ENCODE results near the gene IHH. TPM values are rescaled to one million over a fixed set of nuclear protein-coding genes. Genes with fewer than 3 reads are reported as not detected.

The IHH gene
- total RNA-seq, 2 experiments from 2014 or later = not detected

DNA sequence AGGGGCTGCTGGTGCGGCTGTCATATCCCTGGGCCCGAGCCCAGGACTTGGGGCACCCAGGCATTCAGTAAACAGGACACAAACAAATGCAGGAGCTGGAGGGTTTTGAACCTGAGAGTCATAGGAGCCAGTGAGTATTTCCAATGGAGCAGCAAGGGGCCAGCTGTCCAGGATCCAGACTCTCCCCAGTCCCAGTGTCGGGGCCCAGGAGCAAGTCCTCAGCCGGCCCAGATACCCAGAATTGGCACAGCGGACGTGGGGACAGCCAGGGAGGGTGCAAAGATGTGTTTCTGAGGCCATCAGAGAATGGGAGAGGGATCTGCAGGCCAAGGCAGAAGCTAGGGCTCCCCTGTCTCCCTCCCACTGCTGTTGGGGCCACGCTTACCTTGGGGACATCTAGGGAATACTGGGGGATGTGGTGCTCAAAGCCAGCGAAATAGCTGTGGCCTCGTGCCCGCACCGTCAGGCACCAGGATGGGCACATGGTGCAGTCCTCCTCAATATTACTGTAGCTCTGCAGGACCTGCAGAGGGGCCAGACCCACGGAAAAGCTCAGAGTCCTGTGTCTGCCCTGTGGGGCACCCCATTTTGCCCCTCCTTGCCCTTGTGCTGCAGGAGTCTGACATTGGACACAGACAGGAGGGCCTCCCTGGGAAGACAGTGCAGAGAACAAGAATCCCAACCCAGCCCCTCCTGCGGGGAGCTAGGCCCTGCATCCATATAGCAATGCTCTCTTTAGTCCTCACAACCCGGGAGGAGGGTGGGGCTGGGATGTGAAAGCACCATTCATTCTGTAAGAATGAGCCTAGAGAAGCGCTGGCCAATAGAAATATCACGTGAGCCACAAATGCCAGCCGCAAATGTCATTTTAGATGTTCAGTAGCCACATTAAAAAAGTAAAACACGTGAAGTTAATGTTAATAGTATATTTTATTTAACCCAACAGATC lies 34.8 kb downstream of the IHH start:
- Histone ChIP-seq H3K9me3 (ENCODE audit: control insufficient read depth in 1 of 2, insufficient read depth in 1 of 2, low read length in 2 of 2) (no peaks in the 10 kb centered on the region), H3K4me1 (ENCODE audit: insufficient read depth, low read length) (no peaks in the 10 kb centered on the region), H3K4me3 (ENCODE audit: low read length) (no peak overlapping the region), H3K36me3 (ENCODE audit: insufficient read depth, low read length) (no peaks in the 10 kb centered on the region), H3K27me3 (ENCODE audit: control insufficient read depth in 1 of 2, insufficient read depth in 2 of 2, low read length in 2 of 2) (peaks cover 0 to 3% of the 10 kb centered on the region in 2 experiments), H3K27ac (ENCODE audit: low read depth in 1 of 2, low read length in 2 of 2) (no peak overlapping the region)
- no peaks in the 10 kb centered on the region for H3K36me3 Mint-ChIP-seq (ENCODE audit: low read depth)
- H3K27me3 Mint-ChIP-seq = peaks cover 23% of the 10 kb centered on the region
- intact Hi-C loops (cut with DNase I, micrococcal nuclease) = no loop called here
- no peak for DNase-seq
- H3K4me3 Mint-ChIP-seq = no peak overlapping the region
- ChIA-PET POLR2A (no interaction called here), CTCF (interaction anchor here (1.5 kb wide), 1 partner anchor 30 kb away, joined by 4 read pairs; no protein-coding TSS in a partner anchor)
- TF ChIP-seq, protein P1, sequence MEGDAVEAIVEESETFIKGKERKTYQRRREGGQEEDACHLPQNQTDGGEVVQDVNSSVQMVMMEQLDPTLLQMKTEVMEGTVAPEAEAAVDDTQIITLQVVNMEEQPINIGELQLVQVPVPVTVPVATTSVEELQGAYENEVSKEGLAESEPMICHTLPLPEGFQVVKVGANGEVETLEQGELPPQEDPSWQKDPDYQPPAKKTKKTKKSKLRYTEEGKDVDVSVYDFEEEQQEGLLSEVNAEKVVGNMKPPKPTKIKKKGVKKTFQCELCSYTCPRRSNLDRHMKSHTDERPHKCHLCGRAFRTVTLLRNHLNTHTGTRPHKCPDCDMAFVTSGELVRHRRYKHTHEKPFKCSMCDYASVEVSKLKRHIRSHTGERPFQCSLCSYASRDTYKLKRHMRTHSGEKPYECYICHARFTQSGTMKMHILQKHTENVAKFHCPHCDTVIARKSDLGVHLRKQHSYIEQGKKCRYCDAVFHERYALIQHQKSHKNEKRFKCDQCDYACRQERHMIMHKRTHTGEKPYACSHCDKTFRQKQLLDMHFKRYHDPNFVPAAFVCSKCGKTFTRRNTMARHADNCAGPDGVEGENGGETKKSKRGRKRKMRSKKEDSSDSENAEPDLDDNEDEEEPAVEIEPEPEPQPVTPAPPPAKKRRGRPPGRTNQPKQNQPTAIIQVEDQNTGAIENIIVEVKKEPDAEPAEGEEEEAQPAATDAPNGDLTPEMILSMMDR (IDR thresholded peaks at IDR 0.05) = no peak
- H3K27ac Mint-ChIP-seq = no peak overlapping the region
- H3K9me3 Mint-ChIP-seq = no peaks in the 10 kb centered on the region
- no peak for ATAC-seq (ENCODE audit: poor library complexity)
- H3K4me1 Mint-ChIP-seq (ENCODE audit: low read depth) = no peaks in the 10 kb centered on the region

DNA sequence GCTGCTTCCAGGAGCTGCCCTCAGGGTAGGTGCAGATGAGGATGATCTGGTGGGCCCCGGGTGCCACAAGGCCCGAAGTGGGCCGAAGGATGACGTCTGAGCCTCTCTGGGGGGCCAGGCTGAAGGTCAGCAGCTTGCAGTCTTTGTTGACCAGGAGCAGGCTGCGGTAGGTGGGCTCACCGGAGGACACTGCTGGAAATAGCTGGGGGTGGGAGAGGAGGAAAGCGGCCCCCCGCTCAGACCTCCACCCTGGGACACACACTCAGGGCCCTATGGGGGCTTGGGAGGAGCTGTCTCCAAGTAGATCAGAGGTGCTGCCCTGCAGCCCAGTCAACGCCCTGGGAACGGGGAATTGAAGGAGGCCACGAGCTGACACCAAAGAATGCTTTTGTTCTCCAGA lies 36.7 kb downstream of the IHH start:
- intact Hi-C loops (cut with DNase I, micrococcal nuclease) = no loop called here
- Histone ChIP-seq H3K36me3 (ENCODE audit: insufficient read depth, low read length) (no peaks in the 10 kb centered on the region), H3K27me3 (ENCODE audit: control insufficient read depth in 1 of 2, insufficient read depth in 2 of 2, low read length in 2 of 2) (no peaks in the 10 kb centered on the region), H3K9me3 (ENCODE audit: control insufficient read depth in 1 of 2, insufficient read depth in 1 of 2, low read length in 2 of 2) (no peaks in the 10 kb centered on the region), H3K4me1 (ENCODE audit: insufficient read depth, low read length) (no peaks in the 10 kb centered on the region), H3K27ac (ENCODE audit: low read depth in 1 of 2, low read length in 2 of 2) (no peak overlapping the region), H3K4me3 (ENCODE audit: low read length) (no peak overlapping the region)
- no peaks in the 10 kb centered on the region for H3K4me1 Mint-ChIP-seq (ENCODE audit: low read depth)
- DNase-seq = no peak
- H3K36me3 Mint-ChIP-seq (ENCODE audit: low read depth) = no peaks in the 10 kb centered on the region
- TF ChIP-seq, protein P1 (IDR thresholded peaks at IDR 0.05) = no peak
- H3K9me3 Mint-ChIP-seq = no peaks in the 10 kb centered on the region
- H3K4me3 Mint-ChIP-seq = no peak overlapping the region
- no peak for ATAC-seq (ENCODE audit: poor library complexity)
- POLR2A ChIA-PET = no interaction called here
- H3K27ac Mint-ChIP-seq = no peak overlapping the region
- peaks cover 16% of the 10 kb centered on the region for H3K27me3 Mint-ChIP-seq
- CTCF ChIA-PET = interaction anchor here (1.5 kb wide), 1 partner anchor 28 kb away, joined by 4 read pairs; no protein-coding TSS in a partner anchor

DNA sequence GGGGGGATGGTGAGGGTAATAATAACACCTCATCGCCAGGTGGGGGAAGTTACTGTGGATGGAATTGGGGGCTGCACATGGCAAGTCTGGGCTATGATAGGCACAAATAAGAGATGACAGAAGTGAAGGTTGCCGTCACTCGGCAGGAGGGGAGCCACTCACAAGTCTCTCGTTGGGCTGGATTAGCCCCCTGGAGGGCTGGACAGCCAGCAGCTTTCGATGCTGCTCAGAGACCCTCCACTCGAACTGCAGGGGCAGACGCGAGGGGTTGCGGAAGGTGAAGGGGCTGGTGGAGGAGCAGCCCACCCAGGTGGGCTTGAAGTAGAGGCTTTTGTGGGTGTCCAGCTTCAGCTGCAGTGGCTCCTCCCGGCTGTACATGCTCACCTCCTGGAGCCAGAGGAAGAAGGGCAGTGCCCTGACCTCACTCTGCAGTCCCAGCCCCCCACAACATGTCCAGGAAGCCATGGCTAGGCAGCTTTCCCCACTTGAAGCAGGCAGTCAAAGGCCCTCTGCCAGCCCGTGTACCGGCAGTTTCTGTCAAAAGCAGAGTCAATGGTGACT lies 37.6 kb downstream of the IHH start:
- ATAC-seq (ENCODE audit: poor library complexity) (no peak), DNase-seq (no peak)
- Histone ChIP-seq H3K36me3 (ENCODE audit: insufficient read depth, low read length) (no peaks in the 10 kb centered on the region), H3K27me3 (ENCODE audit: control insufficient read depth in 1 of 2, insufficient read depth in 2 of 2, low read length in 2 of 2) (no peaks in the 10 kb centered on the region), H3K4me1 (ENCODE audit: insufficient read depth, low read length) (no peaks in the 10 kb centered on the region), H3K4me3 (ENCODE audit: low read length) (no peak overlapping the region), H3K9me3 (ENCODE audit: control insufficient read depth in 1 of 2, insufficient read depth in 1 of 2, low read length in 2 of 2) (no peaks in the 10 kb centered on the region), H3K27ac (ENCODE audit: low read depth in 1 of 2, low read length in 2 of 2) (no peak overlapping the region)
- Mint-ChIP-seq H3K27me3 (peaks cover 21% of the 10 kb centered on the region), H3K36me3 (ENCODE audit: low read depth) (no peaks in the 10 kb centered on the region), H3K9me3 (no peaks in the 10 kb centered on the region), H3K4me1 (ENCODE audit: low read depth) (no peaks in the 10 kb centered on the region), H3K27ac (no peak overlapping the region), H3K4me3 (no peak overlapping the region)
- POLR2A ChIA-PET = no interaction called here
- CTCF ChIA-PET = interaction anchor here (0.6 kb wide), 1 partner anchor 114 kb away, joined by 3 read pairs; no protein-coding TSS in a partner anchor
- intact Hi-C loops (cut with DNase I, micrococcal nuclease) = no loop called here
- TF ChIP-seq, protein P1 (IDR thresholded peaks at IDR 0.05) = no peak
